ENCODE data around the gene IL21R. TPM values are rescaled to one million over a fixed set of nuclear protein-coding genes. Genes with fewer than 3 reads are reported as not detected.
A peak's percentile ranks its signal among the peaks of the same experiment; 100 is the strongest.

The IL21R gene
- total RNA-seq, 1 donor from 2014 or later = 2.0 TPM

GRCh38 chr16:27462846-27463682 is 61.1 kb downstream of the IL21R start:
- DNase-seq (ENCODE audit: low read depth) = no peak

DNA sequence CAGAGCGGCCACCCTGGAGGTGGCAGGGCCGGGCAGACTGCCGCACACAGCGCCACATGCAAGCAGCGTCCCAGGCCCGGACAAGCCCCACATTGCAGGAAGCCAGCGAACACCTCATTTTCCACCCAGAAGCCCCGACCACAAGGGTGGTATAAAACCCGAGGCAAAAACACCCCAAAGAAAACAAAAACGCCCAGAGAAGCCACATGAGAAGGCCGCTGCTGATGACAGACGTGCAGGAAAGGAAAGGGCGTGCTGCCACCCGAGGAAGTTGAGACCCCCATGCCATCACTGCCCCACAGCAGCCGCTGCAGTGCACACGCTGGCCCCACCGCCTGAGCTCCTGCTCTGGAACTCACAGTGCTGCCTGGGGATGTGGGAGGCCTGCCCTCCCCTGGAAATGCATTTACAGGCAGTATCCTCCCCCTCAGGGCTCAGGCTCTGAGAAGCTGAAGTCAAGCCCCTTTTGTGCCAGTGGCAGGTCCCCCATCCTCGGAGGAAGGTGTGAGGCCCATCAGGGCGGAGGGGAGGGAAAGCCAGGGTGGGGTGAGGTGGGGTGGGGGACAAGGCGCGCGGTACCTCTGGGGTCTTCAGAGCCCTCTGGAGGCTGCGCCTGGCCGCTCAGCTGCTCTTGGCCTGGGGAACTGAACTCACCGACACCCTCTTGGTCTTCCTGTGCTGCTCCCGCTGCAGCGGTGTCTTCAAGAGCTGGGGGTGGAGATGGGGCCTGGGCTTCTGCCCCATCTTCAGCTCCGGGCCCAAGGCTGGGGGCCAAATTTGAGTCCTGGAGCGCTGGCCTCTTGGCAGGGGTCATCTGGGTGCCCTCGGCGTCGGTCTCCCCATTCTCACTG is 62.0 kb downstream of the IL21R start:
- no peak for DNase-seq (ENCODE audit: low read depth)

GRCh38 chr16:27464626-27465482 is 62.9 kb downstream of the IL21R start:
- no peak for DNase-seq (ENCODE audit: low read depth)

DNA sequence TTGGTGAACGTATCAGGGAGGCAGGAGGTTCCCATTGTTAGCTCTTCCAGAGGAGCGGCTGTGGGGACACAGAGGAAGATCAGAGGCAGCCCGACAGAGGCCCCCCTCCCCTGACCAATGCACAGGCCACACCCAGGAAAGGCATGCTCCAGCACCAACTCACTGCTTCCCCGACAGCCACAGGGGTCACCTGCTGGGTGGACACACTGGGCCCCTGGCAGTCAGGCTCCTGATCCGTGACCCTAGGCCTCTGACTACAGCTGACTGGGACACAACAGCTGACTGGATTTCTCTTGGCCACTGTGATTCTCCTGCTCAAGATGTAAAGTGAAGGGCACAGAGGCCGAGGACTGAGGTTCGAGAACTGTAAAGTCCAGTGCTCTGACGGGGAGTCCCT is 63.5 kb downstream of the IL21R start:
- DNase-seq (ENCODE audit: low read depth) = peak; percentile 91

GRCh38 chr16:27468941-27469531 is 67.1 kb downstream of the IL21R start:
- DNase-seq (ENCODE audit: low read depth) = no peak

- DNase-seq (ENCODE audit: low read depth) = peak; percentile 99
Measured at GRCh38 chr16:27470567-27471431, 68.8 kb downstream of the IL21R start.

DNA sequence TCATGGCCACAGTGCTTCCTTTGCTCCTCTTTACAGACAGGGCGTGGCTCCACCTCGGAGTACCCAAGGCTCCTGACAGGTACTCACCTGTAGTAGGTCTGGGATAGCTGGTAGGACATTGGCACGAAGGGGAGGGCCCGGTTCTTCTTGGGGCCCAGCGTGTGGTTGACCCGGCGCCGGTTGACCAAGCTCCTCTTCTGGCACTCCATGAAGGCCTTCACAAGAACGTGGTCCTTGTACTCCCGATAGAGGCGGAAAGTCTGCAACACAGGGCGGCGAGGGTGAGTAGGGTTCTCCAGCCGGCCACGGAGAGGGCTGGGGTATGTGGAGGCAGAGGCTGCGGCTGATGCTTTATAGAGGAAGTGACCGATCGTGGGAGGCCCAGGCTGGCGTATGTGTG is 69.7 kb downstream of the IL21R start:
- no peak for DNase-seq (ENCODE audit: low read depth)

GRCh38 chr16:27472091-27473020 is 70.4 kb downstream of the IL21R start:
- DNase-seq (ENCODE audit: low read depth) = peak; percentile 91

DNA sequence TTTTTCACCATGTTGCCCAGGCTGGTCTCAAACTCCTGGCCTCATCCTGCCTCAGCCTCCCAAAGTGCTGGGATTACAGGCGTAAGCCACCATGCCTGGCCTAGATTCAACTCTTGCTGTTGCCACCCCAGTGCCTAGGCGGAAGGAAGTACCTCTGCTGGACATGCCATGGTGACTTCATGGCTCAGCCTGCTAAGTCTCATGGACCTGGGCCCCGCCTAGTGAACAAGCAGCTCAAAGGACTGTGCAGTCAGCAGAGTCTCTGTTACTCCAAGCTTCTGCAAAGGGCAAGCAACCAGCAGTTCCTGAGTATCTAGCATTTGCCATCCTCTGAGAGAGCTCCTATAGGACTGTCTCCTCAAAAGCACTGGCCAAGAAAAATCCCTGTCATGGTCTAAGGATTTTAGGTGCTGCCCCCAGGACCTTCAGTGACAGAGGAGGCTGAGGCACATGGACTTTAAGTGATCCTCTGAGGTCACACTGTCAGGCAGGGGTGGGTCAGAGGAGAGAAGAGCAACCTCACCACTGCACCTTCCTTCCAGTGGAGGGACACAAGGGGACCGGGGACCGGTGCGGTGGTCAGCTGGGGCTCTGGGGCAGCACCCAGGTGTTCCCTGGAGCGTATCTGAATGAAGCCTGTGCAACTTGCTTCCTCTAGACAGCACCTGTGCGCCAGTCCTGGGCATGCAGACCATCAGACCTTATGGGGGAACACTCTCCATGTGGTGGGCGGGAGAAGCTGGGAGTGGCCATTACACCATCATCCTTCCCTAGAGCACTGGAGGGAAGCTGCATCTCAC is 71.3 kb downstream of the IL21R start:
- peak; percentile 31 for DNase-seq (ENCODE audit: low read depth)

DNA sequence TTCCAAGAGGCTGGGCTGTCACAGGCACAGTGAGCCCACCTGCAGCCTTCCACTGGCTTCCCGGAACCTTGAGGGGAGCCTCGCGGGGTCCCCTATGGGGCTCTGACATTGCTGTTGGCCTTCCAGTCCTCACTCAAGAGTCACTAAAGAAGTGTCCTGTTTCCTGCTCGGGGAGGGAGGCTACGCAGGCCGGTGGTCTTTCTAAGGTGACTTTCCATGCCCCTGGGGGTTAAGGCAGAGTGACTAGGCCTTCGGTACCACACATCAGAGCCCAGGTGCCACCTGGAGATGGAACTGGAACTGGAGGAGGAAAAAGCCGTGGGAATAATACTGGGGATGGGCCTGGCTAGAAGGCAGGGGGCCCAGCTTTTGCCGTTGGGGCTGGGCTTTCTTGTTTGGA is 72.1 kb downstream of the IL21R start:
- DNase-seq (ENCODE audit: low read depth) = no peak

GRCh38 chr16:27474921-27475320 is 72.9 kb downstream of the IL21R start:
- DNase-seq (ENCODE audit: low read depth) = no peak

GRCh38 chr16:27475561-27475960 is 73.6 kb downstream of the IL21R start:
- DNase-seq (ENCODE audit: low read depth) = peak; percentile 82

- no peak for DNase-seq (ENCODE audit: low read depth)
Measured at GRCh38 chr16:27476240-27476639, 74.3 kb downstream of the IL21R start.

GRCh38 chr16:27480761-27481160 is 78.8 kb downstream of the IL21R start:
- no peak for DNase-seq (ENCODE audit: low read depth)

DNA sequence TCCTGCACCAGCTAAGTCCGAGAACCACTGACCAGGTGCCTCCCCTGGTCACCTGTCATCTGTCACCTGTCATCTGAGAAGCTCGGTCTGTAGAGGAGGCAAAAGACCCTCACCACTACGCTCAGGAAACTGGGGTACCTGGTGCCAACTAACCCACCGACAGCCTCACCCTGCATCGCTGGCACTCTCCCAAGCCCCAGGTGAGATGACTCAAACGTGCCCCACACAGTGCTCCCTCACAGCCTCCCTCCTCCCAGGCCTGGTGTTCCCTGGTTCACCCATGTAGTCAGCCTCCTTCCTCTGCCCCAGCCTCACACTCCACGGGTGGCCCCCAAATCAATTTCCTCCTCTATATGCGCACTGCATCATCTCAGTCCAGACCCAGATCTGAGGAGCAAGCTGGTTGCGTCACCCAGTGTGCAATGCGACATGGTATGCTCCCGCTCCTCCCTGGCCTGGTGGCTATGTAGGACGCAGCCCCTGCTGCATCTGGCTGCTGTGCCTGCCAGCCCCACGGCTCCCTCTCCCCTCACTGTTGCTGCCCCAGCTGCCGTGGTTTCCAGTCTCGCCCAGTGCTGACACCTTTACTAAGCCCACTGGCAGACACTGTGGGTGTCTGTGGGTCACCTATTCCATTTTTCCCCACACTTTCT is 79.4 kb downstream of the IL21R start:
- no peak for DNase-seq (ENCODE audit: low read depth)

DNA sequence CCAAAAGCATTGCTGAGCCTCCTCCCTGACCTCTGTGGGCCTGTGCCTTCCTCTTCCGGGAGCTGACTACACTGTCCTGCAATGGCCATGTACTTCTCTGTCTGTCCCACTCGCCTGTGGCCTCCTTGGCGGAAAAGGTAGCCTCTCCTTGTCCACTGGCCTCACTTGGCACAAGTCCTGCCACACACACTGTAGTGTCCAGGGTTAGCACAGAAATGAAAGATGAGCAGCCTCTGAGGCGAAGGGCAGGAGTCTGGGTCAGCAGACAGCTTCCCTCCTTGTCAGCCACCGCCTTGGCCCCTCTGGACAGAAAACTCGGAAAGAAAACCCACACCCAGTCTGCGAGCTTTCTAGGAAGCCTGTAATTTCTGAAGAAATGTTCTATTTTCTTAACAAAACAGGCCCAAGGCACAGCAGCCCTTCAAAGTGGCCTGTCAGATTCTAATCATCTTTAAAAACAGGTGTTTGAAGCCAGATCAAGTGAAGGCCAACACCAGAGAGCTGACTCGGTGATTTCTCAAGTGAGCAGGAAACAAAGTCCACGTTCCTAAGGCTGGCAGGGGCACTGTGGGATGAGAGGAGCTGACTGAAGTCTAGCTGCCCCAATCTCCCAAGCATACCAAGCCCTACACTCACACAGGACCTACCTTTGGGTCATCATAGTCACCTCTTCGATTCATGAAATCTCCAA is 80.6 kb downstream of the IL21R start:
- no peak for DNase-seq (ENCODE audit: low read depth)

- no peak for DNase-seq (ENCODE audit: low read depth)
Measured at GRCh38 chr16:27483088-27483437, 81.1 kb downstream of the IL21R start.

Data from myocyte (in vitro differentiated cells).